CD14-positive monocyte (primary cell): Measurements from ENCODE around the gene SPAG17. TPM values are rescaled to one million over a fixed set of nuclear protein-coding genes. Genes with fewer than 3 reads are reported as not detected.

ENCODE experiments used
- DNase-seq, 3 donors: peaks; one replicate each; pipeline ENCODE4 v3.0.0-alpha.2; 2011 to 2022
- H2AFZ ChIP-seq: 2 replicates; pipeline ENCODE4 v1.6.0; 2012; ENCODE audit warnings: mild to moderate bottlenecking, low read depth, low read length, inconsistent platforms; ENCODE audit not compliant: insufficient read depth, poor library complexity, severe bottlenecking
- H3K27ac ChIP-seq, 2 donors: 1 replicate in 1 of 2; 2 replicates in 1 of 2; pipeline ENCODE4 v1.5.1; 2012 to 2013; ENCODE audit warnings: low read length in 2 of 2, control low read depth in 1 of 2, inconsistent platforms in 1 of 2, low read depth in 1 of 2, mild to moderate bottlenecking in 1 of 2
- H3K27me3 ChIP-seq, 2 donors: one replicate each; pipeline versions ENCODE4 v1.6.0 to v1.6.1; 2011 to 2013; ENCODE audit warnings: low read length in 2 of 2; ENCODE audit not compliant: control insufficient read depth in 2 of 2, insufficient read depth in 2 of 2
- H3K36me3 ChIP-seq, 2 donors: replicated peaks in 1 of 2; 1 replicate in 1 of 2; 2 replicates in 1 of 2; pipeline versions ENCODE4 v1.5.1 to v1.6.1; 2012 to 2013; ENCODE audit warnings: low read length in 2 of 2, control low read depth in 1 of 2, inconsistent platforms in 1 of 2, mild to moderate bottlenecking in 1 of 2; ENCODE audit not compliant: insufficient read depth in 2 of 2, control insufficient read depth in 1 of 2
- H3K4me1 ChIP-seq, 2 donors: 1 replicate in 1 of 2; 2 replicates in 1 of 2; pipeline versions ENCODE4 v1.5.1 to v1.6.1; 2012 to 2013; ENCODE audit warnings: low read length in 2 of 2, control low read depth in 1 of 2, inconsistent platforms in 1 of 2, mild to moderate bottlenecking in 1 of 2, moderate library complexity in 1 of 2; ENCODE audit not compliant: insufficient read depth in 2 of 2, control insufficient read depth in 1 of 2
- H3K4me2 ChIP-seq: replicated peaks from 2 replicates; pipeline ENCODE3; 2012; ENCODE audit warnings: low read length, moderate library complexity, mild to moderate bottlenecking; ENCODE audit not compliant: poor library complexity, severe bottlenecking; ENCODE audit errors: extremely low read depth
- H3K4me3 ChIP-seq, 3 experiments: fragments of 200-600 bp in 1 of 3; sonication (generic) in 1 of 3; replicated peaks in 1 of 3; 1 replicate in 2 of 3; 2 replicates in 1 of 3; pipeline ENCODE4 v1.5.1; 2011 to 2013; ENCODE audit warnings: low read length in 3 of 3, mild to moderate bottlenecking in 3 of 3, control low read depth in 2 of 3, low read depth in 2 of 3, inconsistent platforms in 1 of 3, moderate library complexity in 1 of 3
- H3K79me2 ChIP-seq: 2 replicates; pipeline ENCODE4 v1.6.0; 2012; ENCODE audit warnings: mild to moderate bottlenecking, control low read depth, inconsistent platforms, low read length, moderate library complexity; ENCODE audit not compliant: insufficient read depth
- H3K9ac ChIP-seq: 2 replicates; pipeline ENCODE4 v1.6.0; 2017; ENCODE audit warnings: low read length, mild to moderate bottlenecking; ENCODE audit not compliant: insufficient read depth, poor library complexity, severe bottlenecking
- H3K9me3 ChIP-seq, 2 donors: replicated peaks in 1 of 2; 1 replicate in 1 of 2; 2 replicates in 1 of 2; pipeline versions ENCODE4 v1.5.1 to v1.6.1; 2012 to 2013; ENCODE audit warnings: low read length in 2 of 2, control low read depth in 1 of 2; ENCODE audit not compliant: control insufficient read depth in 1 of 2, insufficient read depth in 1 of 2
- H4K20me1 ChIP-seq: 2 replicates; pipeline ENCODE4 v1.6.0; 2012; ENCODE audit warnings: mild to moderate bottlenecking, low read length, control low read depth, moderate library complexity; ENCODE audit not compliant: insufficient read depth
- H3K27ac Mint-ChIP-seq, 7 donors: one replicate each; pipeline ENCODE4 v1.8.0; 2020; ENCODE audit warnings: mild to moderate bottlenecking in 7 of 7, mixed read lengths in 7 of 7, moderate library complexity in 6 of 7, inconsistent platforms in 2 of 7
- H3K27me3 Mint-ChIP-seq, 3 donors: one replicate each; pipeline ENCODE4 v1.8.0; 2021 to 2022; ENCODE audit warnings: low read depth in 3 of 3, mild to moderate bottlenecking in 3 of 3, mixed read lengths in 3 of 3, moderate library complexity in 3 of 3, inconsistent platforms in 1 of 3
- H3K36me3 Mint-ChIP-seq, 2 donors: one replicate each; pipeline ENCODE4 v1.8.0; 2020; ENCODE audit warnings: mixed read lengths in 2 of 2, inconsistent platforms in 1 of 2, mild to moderate bottlenecking in 1 of 2
- H3K4me1 Mint-ChIP-seq: one replicate; pipeline ENCODE4 v1.8.0; 2020; ENCODE audit warnings: mild to moderate bottlenecking, mixed read lengths
- H3K4me3 Mint-ChIP-seq, 2 donors: one replicate each; pipeline ENCODE4 v1.8.0; 2020; ENCODE audit warnings: mild to moderate bottlenecking in 2 of 2, mixed read lengths in 2 of 2, moderate library complexity in 1 of 2
- H3K9me3 Mint-ChIP-seq, 7 donors: one replicate each; pipeline ENCODE4 v1.8.0; 2020 to 2022; ENCODE audit warnings: mixed read lengths in 7 of 7, mild to moderate bottlenecking in 6 of 7, moderate library complexity in 6 of 7, inconsistent platforms in 2 of 7
- CTCF ChIP-seq: fragments of 200-600 bp; IDR thresholded peaks from one replicate; pipeline ENCODE4 v1.8.0; 2022; ENCODE audit warnings: antibody characterized with exemption, mild to moderate bottlenecking
- WGBS: methylation state at CpG from one replicate; pipeline ENCODE4 v1.1.5; 2013; ENCODE audit warnings: missing lambda C conversion rate; ENCODE audit not compliant: insufficient coverage; 5-methylcytosine and 5-hydroxymethylcytosine counted together
- intact Hi-C, 2 donors: fragments of 100-400 bp; cut with micrococcal nuclease; formaldehyde crosslinking; loops; one replicate each; pipeline versions ENCODE4 v1.15.0 to v1.15.1; 2023
- polyA plus RNA-seq, 3 donors: library from polyadenylated mRNA; depleted of rRNA in 1 of 3; unstranded in 2 of 3; stranded (reverse) in 1 of 3; fragments of 300-500 nt in 2 of 3; fragments of >200 nt in 1 of 3; fragmentation: Illumina TruSeq in 2 of 3; gene quantifications; 1 replicate in 2 of 3; 2 replicates in 1 of 3; pipeline ENCODE4 v1.2.3, GENCODE V29; 2012 to 2021

SPAG17 gene
- polyA plus RNA-seq, 3 donors, result 0.26 to 0.87 (median 0.68) TPM

GRCh38 chr1:118082984-118083383 lies 102.0 kb downstream of the SPAG17 start:
- Histone ChIP-seq H3K27me3 (no peaks in the 10 kb centered on the region), H3K9me3 (no peaks in the 10 kb centered on the region), H3K27ac (no peak overlapping the region), H4K20me1 (no peaks in the 10 kb centered on the region), H3K36me3 (no peaks in the 10 kb centered on the region), H3K4me3 (no peak overlapping the region), H3K4me1 (no peaks in the 10 kb centered on the region), H3K79me2 (no peaks in the 10 kb centered on the region), H2AFZ (no peak overlapping the region), H3K4me2 (no peak overlapping the region), H3K9ac (no peak overlapping the region)
- Mint-ChIP-seq H3K36me3 (no peaks in the 10 kb centered on the region), H3K27me3 (peaks cover 0 to 5% (median 4%) of the 10 kb centered on the region in 3 donors), H3K4me1 (peaks cover 2% of the 10 kb centered on the region), H3K27ac (no peak overlapping the region), H3K9me3 (peaks cover 0 to 8% (median 2%) of the 10 kb centered on the region in 7 donors), H3K4me3 (no peak overlapping the region)
- TF ChIP-seq CTCF, result no peak
- no peak for DNase-seq
- intact Hi-C loops, result no loop called here
- 100% methylated on average over 2 of the region's 5 CpGs for WGBS

- Histone ChIP-seq H4K20me1 (no peaks in the 10 kb centered on the region), H3K27ac (no peak overlapping the region), H3K79me2 (no peaks in the 10 kb centered on the region), H3K4me2 (no peak overlapping the region), H3K4me3 (no peak overlapping the region), H3K36me3 (no peaks in the 10 kb centered on the region), H3K27me3 (no peaks in the 10 kb centered on the region), H3K4me1 (no peaks in the 10 kb centered on the region), H2AFZ (peak overlapping the region; percentile 14), H3K9me3 (no peaks in the 10 kb centered on the region), H3K9ac (no peak overlapping the region)
- WGBS, result 57% methylated on average over 2 of the region's 3 CpGs
- TF ChIP-seq CTCF, result no peak
- peaks cover 2% of the 10 kb centered on the region for H3K4me1 Mint-ChIP-seq
- peaks cover 0 to 5% (median 4%) of the 10 kb centered on the region in 3 donors for H3K27me3 Mint-ChIP-seq
- no peaks in the 10 kb centered on the region for H3K36me3 Mint-ChIP-seq
- no peak overlapping the region for H3K27ac Mint-ChIP-seq
- H3K9me3 Mint-ChIP-seq, result peaks cover 0 to 8% (median 2%) of the 10 kb centered on the region in 7 donors
- H3K4me3 Mint-ChIP-seq, result no peak overlapping the region
- DNase-seq, result no peak
- intact Hi-C loops, result no loop called here
Measured at GRCh38 chr1:118081387-118081786, 103.6 kb downstream of the SPAG17 start.
